Fibroblast of lung (primary cell): Measurements from ENCODE around the gene NR2C2.

ENCODE experiments used
- CTCF ChIP-seq, 2 donors: IDR thresholded peaks in 1 of 2; conservative IDR thresholded peaks in 1 of 2; 1 replicate in 1 of 2; 2 replicates in 1 of 2; pipeline ENCODE4 v1.5.1; 2011 to 2012; ENCODE audit warnings: low read length in 2 of 2, control low read depth in 1 of 2, inconsistent platforms in 1 of 2, low read depth in 1 of 2, mild to moderate bottlenecking in 1 of 2
- EZH2 ChIP-seq: IDR thresholded peaks from 2 replicates; pipeline ENCODE4 v1.5.1; 2012; ENCODE audit warnings: low read length, control low read depth, mild to moderate bottlenecking; ENCODE audit errors: missing control alignments

DNA sequence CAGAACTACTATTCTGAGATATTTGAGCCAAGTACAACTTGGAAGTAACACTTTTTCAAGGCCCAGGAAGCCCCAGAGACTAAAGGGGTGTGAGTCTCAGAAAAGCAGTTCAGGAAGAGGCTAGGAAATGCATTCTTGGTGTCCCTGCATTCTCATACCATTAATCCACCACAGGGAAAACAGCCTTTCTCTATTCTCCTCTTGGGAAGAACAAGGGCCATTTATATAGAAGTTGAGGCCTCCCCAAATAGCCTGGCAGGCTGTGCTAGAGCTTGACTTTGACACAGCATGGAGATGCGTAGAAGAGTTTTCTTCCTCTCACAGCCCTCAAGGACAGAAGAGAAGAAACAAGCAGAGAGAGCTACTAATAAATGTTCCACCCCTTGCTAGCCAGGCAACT lies 5.5 kb upstream of the NR2C2 start:
- no peak for TF ChIP-seq CTCF (conservative IDR thresholded peaks at IDR 0.05 in 1 of 2, IDR thresholded peaks at IDR 0.05 in 1 of 2; ENCODE audit: low read depth in 1 of 2, low read length in 2 of 2)
- no peak for TF ChIP-seq EZH2
